VCaP (cell line): ENCODE data around the gene CDH13.

Source experiments
- H3K27ac ChIP-seq: fragments of 450-650 bp; 2 replicates; pipeline ENCODE4 v1.5.1; 2017
- TF ChIP-seq, protein P1 (sequence below): fragments of 450-650 bp; conservative IDR thresholded peaks from 2 replicates; pipeline ENCODE4 v1.5.1; 2017; ENCODE audit warnings: mild to moderate bottlenecking, moderate library complexity

CDH13 gene

DNA sequence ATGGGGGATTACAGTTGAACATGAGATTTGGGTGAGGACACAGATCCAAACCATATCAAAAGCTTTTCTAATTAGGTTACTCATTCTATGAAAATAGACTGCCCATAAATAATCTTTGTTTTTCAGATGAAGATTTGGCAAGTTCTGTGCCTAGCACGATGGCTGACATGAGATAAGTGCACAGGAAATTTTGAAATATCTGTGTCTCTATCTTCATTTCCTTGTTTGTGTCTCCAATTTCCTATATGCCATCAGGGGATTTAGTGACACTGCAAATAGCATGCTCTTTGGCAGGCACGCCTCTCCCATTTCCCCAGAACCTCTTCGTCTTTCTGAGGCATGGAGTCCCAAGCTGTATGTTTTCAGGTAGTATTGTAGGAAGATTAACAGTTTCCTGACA lies 544.6 kb downstream of the CDH13 start:
- no peak overlapping the region for H3K27ac ChIP-seq
- TF ChIP-seq, protein P1, sequence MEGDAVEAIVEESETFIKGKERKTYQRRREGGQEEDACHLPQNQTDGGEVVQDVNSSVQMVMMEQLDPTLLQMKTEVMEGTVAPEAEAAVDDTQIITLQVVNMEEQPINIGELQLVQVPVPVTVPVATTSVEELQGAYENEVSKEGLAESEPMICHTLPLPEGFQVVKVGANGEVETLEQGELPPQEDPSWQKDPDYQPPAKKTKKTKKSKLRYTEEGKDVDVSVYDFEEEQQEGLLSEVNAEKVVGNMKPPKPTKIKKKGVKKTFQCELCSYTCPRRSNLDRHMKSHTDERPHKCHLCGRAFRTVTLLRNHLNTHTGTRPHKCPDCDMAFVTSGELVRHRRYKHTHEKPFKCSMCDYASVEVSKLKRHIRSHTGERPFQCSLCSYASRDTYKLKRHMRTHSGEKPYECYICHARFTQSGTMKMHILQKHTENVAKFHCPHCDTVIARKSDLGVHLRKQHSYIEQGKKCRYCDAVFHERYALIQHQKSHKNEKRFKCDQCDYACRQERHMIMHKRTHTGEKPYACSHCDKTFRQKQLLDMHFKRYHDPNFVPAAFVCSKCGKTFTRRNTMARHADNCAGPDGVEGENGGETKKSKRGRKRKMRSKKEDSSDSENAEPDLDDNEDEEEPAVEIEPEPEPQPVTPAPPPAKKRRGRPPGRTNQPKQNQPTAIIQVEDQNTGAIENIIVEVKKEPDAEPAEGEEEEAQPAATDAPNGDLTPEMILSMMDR: no peak

DNA sequence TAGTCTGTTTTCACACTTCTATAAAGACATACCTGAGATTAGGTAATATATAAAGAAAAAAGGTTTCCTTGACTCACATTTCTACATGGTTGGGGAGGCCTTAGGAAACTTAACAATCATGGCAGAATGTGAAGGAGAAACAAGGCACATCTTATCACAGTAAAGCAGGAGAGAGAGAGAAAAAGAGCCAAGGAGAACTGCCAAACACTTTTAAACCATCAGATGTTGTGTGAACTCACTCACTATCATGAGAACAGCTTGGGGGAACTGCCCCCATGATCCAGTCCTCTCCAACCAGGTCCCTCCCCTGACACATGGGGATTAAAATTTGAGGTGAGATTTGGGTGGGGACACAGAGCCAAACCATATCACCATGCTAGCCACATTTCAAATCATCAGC lies 547.9 kb downstream of the CDH13 start:
- H3K27ac ChIP-seq: no peak overlapping the region
- TF ChIP-seq, protein P1: no peak

DNA sequence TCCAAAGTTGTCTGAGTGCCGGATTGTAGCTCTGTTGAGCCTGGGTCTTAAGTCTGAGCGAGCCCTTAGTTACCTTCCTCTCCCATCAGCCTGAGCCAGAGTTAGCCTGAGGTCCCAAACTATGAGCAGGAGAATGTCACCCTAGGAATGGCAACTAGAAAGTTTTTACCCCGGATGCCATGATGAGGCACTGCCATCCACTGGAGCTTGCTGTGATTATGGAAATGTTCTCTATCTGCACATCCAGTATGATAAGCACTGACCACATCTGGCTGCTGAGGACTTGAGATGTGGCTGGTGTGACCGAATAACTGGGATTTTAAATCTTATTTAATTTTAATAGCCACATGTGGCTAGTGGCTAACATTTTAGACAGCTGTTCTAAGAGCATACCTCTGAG lies 550.0 kb downstream of the CDH13 start:
- TF ChIP-seq, protein P1: no peak
- no peak overlapping the region for H3K27ac ChIP-seq

DNA sequence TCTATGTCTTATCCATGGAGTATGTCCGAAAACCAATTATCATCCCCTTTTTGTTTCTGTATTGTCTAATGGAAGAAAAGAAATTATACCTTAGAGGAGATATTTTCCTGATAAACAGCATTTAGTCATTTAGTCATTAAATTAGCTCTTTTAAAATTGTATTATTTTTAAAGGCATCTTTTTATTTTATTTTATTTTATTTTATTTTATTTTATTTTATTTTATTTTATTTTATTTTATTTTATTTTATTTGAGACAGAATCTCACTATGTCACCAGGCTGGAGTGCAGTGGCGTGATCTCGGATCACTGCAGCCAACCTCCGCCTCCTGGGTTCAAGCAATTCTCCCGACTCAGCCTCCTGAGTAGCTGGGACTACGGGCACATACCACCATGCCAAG lies 559.1 kb downstream of the CDH13 start:
- TF ChIP-seq, protein P1: no peak
- no peak overlapping the region for H3K27ac ChIP-seq

DNA sequence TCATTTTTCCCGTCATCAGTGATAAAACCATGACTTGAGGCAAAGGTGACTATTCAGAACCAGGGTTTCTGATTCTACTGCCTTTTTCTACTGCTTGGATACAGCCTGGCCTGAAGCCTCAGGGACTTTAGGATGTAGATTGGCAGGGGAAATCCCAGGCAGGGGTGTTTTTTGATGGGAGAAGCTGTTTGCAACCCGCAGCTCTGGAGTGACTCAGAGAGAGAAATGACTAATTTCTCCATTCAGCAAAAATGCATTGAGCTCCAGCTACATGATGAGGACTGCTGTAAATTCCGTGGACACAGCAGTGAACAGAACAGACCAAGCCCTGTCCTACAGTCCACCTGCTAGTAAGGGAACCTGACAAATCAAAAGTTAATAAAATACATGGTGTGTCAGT lies 560.6 kb downstream of the CDH13 start:
- H3K27ac ChIP-seq: no peak overlapping the region
- TF ChIP-seq, protein P1: no peak

DNA sequence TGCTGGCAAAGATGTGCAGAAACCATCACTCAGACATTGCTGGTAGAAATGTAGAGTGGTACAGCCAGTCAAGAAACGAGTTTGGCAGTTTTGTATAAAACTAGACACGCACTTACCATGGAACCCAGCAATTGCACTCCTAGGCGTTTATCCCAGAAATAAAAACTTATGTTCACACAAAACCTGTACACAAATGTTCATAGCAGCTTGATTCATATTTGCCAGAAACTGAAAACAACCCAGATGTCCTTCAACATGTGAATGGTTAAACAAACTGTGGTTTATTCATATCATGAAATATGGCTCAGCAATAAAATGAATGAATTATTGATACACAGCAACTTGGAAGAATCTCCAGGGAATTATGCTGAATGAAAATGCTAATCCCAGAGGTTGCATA lies 570.0 kb downstream of the CDH13 start:
- H3K27ac ChIP-seq: no peak overlapping the region
- TF ChIP-seq, protein P1: no peak

DNA sequence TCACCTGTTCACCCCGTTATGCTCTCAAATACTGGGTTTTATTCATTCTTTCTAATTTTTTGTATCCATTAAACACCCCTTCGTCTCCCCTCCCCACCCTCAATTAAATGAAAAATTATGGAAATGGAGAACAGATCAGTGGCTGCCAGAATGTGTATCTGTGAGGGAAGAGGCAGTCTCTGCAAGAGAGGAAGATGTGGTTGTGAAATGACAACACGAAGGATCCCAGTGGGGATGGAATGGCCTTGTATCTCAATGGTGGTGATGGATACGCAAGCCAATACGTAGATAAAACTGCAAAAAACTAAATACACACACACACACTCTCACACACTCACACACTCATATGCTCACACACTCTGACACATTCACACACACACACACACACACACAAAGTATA lies 570.7 kb downstream of the CDH13 start:
- TF ChIP-seq, protein P1: no peak
- no peak overlapping the region for H3K27ac ChIP-seq

DNA sequence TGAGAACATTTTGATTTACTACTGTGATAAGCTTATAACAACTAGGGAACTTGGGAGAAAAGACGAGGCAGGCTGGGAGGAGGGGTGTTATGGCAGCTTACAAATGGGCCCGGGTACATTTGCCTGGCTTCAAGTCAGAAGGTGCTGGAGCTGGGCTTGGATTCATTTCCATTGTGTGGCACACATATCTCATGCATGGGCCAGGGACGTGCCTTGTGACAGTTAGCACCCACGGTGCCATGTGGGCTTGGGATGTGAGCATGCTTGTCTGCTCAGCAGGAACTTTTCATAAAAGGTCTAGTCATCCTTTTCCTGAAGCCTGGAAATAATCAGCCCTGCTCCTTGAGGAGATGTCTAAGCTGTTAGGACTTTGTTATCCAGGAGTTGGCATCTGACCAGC lies 572.2 kb downstream of the CDH13 start:
- no peak overlapping the region for H3K27ac ChIP-seq
- TF ChIP-seq, protein P1: no peak
